Liver (tissue), 3 donors: ENCODE measurements around the gene NAA40.

Experiments used
- EGR1 ChIP-seq, 2 donors: IDR thresholded peaks; 2 replicates each; pipeline ENCODE4 v1.6.1; 2016 to 2018; ENCODE audit warnings: antibody characterized with exemption in 2 of 2, low read depth in 2 of 2
- TF ChIP-seq, protein P1 (sequence below): IDR thresholded peaks from 2 replicates; pipeline ENCODE4 v1.6.1; 2016; ENCODE audit warnings: antibody characterized with exemption
- TF ChIP-seq, protein P2 (sequence below): fragments of 150-350 bp; IDR thresholded peaks from 2 replicates; pipeline ENCODE4 v1.5.1; 2017; ENCODE audit warnings: improper control_type of control experiment, low read depth, low read length; ENCODE audit not compliant: missing input control
- donor health status: healthy.
- donor health status: healthy.

DNA sequence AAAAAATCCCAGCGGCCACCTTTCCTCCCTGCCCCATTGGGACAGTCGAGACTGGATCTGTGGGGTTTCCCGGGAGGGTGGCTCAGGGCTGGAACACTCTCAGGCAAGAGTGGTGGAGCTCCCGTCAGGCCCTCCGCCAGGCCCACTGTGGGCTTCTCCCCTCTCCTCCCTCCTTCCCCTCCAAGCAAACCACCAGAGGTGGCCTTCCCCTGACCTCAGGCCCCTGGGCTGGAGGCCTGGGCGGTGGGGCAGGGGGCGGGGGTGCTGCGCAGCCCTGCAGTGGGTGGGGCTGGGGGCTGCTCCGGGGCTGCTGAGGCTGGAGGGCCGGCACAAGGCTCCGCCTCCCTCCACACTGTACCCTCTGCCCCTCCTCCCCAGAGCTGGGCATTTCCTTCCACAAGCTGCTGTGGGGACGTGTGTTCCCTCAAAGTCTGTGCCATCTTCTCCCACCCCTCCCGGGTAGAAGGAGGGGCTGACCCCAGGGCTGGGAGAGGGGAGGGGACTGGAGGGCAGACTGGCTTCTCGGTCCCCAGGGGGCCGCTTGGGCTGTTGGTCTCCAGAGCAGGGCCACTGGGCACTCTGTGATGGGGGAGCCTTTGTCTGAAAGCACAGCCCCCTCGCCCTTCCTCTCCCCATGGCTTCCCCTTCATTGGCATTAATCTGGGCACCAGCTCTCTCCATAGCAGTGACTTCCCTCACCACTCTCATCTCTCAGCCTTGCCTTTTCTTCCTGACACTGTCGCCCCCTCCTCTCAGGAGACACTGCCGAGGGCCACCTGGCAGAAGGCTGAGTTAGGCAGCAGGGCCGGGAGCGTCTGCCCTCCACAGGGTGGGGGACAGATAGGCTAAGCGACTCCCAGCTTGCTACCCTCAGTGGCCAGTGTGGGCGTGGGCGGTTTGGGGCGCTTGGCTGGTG, 29.0 kb upstream of the NAA40 start:
- TF ChIP-seq, protein P1, sequence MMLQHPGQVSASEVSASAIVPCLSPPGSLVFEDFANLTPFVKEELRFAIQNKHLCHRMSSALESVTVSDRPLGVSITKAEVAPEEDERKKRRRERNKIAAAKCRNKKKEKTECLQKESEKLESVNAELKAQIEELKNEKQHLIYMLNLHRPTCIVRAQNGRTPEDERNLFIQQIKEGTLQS: no peak
- no peak for TF ChIP-seq EGR1 (IDR thresholded peaks at IDR 0.05; ENCODE audit: low read depth in 2 of 2)
- TF ChIP-seq, protein P2, sequence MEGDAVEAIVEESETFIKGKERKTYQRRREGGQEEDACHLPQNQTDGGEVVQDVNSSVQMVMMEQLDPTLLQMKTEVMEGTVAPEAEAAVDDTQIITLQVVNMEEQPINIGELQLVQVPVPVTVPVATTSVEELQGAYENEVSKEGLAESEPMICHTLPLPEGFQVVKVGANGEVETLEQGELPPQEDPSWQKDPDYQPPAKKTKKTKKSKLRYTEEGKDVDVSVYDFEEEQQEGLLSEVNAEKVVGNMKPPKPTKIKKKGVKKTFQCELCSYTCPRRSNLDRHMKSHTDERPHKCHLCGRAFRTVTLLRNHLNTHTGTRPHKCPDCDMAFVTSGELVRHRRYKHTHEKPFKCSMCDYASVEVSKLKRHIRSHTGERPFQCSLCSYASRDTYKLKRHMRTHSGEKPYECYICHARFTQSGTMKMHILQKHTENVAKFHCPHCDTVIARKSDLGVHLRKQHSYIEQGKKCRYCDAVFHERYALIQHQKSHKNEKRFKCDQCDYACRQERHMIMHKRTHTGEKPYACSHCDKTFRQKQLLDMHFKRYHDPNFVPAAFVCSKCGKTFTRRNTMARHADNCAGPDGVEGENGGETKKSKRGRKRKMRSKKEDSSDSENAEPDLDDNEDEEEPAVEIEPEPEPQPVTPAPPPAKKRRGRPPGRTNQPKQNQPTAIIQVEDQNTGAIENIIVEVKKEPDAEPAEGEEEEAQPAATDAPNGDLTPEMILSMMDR: no peak
